ENCODE results near the gene FBXL22.

Gene FBXL22

DNA sequence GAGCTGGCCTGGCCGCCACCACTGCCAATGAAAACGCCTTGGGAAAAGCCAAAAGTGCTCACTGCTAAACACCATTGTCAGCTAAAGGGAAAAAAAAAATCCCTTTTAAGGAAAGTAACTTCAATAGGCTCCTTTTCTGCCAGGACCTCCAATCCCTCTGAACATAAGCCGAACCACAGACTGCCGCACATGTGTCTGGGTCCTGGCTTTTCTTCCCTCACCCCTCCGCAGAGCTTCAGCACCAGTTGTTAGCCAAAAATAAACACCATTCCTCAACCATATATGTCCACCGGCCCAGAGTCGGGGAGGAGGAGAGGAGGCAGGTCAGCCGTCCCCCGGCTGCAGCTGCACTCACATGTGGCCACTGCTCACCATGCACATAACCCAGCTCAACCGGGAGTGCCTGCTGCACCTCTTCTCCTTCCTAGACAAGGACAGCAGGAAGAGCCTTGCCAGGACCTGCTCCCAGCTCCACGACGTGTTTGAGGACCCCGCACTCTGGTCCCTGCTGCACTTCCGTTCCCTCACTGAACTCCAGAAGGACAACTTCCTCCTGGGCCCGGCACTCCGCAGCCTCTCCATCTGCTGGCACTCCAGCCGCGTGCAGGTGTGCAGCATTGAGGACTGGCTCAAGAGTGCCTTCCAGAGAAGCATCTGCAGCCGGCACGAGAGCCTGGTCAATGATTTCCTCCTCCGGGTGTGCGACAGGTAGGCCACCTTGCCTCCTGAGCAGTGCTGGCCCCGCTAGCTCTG lies at the start of gene FBXL22:
TSS of gene FBXL22 (plus strand) at position 350 of the 753 bp plus-strand sequence. CDS start at position 356, 6 bp downstream.
- in situ Hi-C loops (cut with HindIII; ENCODE audit: low pct_ligation_motif_present, low pct_unique_long_range_greater_than_20kb, low sequenced_read_pairs) = no loop called here
- no peak for DNase-seq

GRCh38 chr15:63551400-63551799 lies 45.8 kb upstream of the FBXL22 start:
- in situ Hi-C loops (cut with HindIII; ENCODE audit: low pct_ligation_motif_present, low pct_unique_long_range_greater_than_20kb, low sequenced_read_pairs) = no loop called here
- DNase-seq = peak; percentile 14

- in situ Hi-C loops (cut with HindIII; ENCODE audit: low pct_ligation_motif_present, low pct_unique_long_range_greater_than_20kb, low sequenced_read_pairs) = no loop called here
- peak; percentile 94 for DNase-seq
These were observed 43.8 kb upstream of the FBXL22 start for GRCh38 chr15:63553388-63553791.

- DNase-seq = no peak
- in situ Hi-C loops (cut with HindIII; ENCODE audit: low pct_ligation_motif_present, low pct_unique_long_range_greater_than_20kb, low sequenced_read_pairs) = no loop called here
These were observed 42.8 kb upstream of the FBXL22 start for GRCh38 chr15:63554337-63554927.

DNA sequence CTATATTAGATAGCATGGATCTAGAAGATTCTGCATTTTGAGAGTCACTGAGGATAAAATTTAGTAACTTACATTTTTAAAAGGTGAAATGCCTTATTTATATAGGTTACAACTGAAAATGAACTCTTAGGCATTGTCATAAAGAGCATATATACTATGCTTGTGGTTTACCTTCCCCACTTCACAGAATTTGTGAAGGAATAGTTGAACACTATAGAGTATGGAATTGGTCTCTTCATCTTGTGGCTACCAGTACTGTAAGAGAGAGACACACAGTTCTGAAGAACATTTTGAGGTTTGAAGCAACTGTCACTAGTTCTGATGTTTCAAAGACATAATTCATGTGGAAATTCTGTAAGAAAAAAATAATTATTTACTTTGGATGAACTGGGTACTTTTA lies 41.7 kb upstream of the FBXL22 start:
- no peak for DNase-seq
- in situ Hi-C loops (cut with HindIII; ENCODE audit: low pct_ligation_motif_present, low pct_unique_long_range_greater_than_20kb, low sequenced_read_pairs) = no loop called here

GRCh38 chr15:63556246-63556645 lies 40.9 kb upstream of the FBXL22 start:
- in situ Hi-C loops (cut with HindIII; ENCODE audit: low pct_ligation_motif_present, low pct_unique_long_range_greater_than_20kb, low sequenced_read_pairs) = no loop called here
- no peak for DNase-seq

GRCh38 chr15:63556736-63557135 lies 40.5 kb upstream of the FBXL22 start:
- in situ Hi-C loops (cut with HindIII; ENCODE audit: low pct_ligation_motif_present, low pct_unique_long_range_greater_than_20kb, low sequenced_read_pairs) = no loop called here
- no peak for DNase-seq

DNA sequence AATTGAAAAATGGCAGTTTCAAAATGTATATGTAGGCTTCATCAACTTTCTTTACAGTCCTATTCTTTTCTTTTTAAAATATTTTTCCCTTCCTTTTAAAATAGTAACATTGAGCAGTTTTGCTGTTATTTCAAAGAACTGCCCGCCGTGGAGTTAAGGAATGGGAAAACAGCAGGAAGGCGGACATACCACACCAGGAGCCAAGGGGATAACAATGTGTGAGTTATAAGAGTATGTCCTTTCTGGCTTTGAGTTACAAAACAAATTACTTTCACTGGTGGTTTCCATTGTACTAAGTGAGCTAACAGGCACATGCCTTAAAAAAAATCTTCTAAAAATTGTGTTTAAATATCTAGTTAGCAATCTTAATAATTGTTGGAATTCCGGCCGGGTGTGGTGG lies 37.4 kb upstream of the FBXL22 start:
- in situ Hi-C loops (cut with HindIII; ENCODE audit: low pct_ligation_motif_present, low pct_unique_long_range_greater_than_20kb, low sequenced_read_pairs) = no loop called here

DNA sequence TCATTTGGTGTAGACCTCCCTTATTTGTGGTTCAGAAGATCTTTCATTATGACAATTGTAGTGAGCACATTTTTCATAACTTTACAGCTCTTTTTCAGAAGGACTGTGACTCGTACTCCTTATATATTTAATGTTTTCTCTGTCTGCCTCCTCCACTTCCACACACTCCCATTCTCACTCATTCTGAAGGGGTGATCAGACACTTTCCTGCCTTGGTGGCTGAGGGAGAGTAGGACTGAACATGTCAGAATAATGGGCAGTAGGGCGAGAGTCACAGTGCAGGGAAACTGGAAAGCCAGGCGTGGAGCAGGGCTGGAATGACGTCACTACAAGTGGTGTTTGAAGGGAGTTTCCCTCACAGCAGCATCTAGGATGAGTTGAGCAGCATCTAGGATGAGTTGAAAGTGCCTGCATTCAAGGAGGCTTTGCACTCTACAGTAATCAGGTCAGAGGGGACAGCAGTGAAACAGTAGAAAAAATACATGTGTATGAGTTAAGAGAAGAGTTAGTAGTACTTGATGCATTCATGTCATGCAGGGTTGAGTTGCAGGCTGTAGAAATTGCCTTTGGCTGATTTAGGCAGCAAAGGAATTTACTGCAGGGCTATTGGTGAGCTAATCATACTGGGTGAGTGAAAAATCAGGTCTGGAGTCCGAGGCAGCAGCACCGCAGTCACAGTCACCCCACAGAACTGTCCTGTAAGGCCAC lies 36.3 kb upstream of the FBXL22 start:
- in situ Hi-C loops (cut with HindIII; ENCODE audit: low pct_ligation_motif_present, low pct_unique_long_range_greater_than_20kb, low sequenced_read_pairs) = no loop called here
- no peak for DNase-seq

More for the DNA sequence above, 37.4 kb upstream of the FBXL22 start:
- no peak for DNase-seq

GRCh38 chr15:63564093-63564492 lies 33.1 kb upstream of the FBXL22 start:
- DNase-seq = no peak
- in situ Hi-C loops (cut with HindIII; ENCODE audit: low pct_ligation_motif_present, low pct_unique_long_range_greater_than_20kb, low sequenced_read_pairs) = no loop called here

- no peak for DNase-seq
- in situ Hi-C loops (cut with HindIII; ENCODE audit: low pct_ligation_motif_present, low pct_unique_long_range_greater_than_20kb, low sequenced_read_pairs) = no loop called here
These were observed 31.5 kb upstream of the FBXL22 start for GRCh38 chr15:63565536-63566186.

- in situ Hi-C loops (cut with HindIII; ENCODE audit: low pct_ligation_motif_present, low pct_unique_long_range_greater_than_20kb, low sequenced_read_pairs) = no loop called here
- no peak for DNase-seq
These were observed 24.3 kb upstream of the FBXL22 start for GRCh38 chr15:63572749-63573464.

DNA sequence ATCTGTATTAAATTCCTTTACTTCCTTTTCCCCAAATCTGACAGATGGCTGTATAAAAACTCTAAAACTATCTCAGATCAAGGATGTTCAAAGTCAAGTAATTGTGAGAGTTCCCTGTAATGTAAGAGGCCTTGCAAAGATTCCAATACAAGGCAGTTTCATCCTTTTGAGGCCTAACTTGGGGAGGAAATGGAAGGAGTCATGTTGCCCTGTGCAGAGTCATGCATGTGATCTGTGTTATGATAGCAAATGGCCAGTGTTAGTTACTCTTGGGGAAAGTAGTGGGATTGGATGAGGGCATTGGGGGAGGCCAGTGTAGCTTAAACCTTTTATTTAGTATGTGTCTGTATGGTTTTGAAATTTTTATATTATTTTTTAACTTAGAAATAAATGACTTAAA lies 23.7 kb upstream of the FBXL22 start:
- in situ Hi-C loops (cut with HindIII; ENCODE audit: low pct_ligation_motif_present, low pct_unique_long_range_greater_than_20kb, low sequenced_read_pairs) = no loop called here
- no peak for DNase-seq

- in situ Hi-C loops (cut with HindIII; ENCODE audit: low pct_ligation_motif_present, low pct_unique_long_range_greater_than_20kb, low sequenced_read_pairs) = no loop called here
- DNase-seq = no peak
These were observed 21.9 kb upstream of the FBXL22 start for GRCh38 chr15:63575312-63575711.

- in situ Hi-C loops (cut with HindIII; ENCODE audit: low pct_ligation_motif_present, low pct_unique_long_range_greater_than_20kb, low sequenced_read_pairs) = no loop called here
- no peak for DNase-seq
These were observed 20.7 kb upstream of the FBXL22 start for GRCh38 chr15:63576441-63576840.

DNA sequence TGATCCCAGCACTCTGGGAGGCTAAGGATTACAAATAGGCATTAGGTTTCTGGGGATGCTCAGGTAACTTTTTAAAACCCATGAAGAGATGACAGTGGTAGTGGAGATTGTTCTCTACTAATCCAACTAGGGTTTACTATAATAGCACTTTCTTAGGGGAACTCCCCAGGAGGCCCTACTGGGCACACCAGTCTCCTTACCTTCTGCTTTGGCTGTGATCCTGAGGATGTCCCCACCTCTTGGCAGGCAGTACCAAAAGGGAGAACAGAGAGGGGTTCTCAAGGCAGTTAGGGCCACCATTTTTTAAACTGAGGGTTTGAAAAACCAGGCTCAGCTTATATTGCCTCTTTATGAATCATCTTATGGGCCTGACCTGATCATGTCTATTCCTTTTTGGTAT lies 15.0 kb upstream of the FBXL22 start:
- no peak for DNase-seq
- in situ Hi-C loops (cut with HindIII; ENCODE audit: low pct_ligation_motif_present, low pct_unique_long_range_greater_than_20kb, low sequenced_read_pairs) = no loop called here

DNA sequence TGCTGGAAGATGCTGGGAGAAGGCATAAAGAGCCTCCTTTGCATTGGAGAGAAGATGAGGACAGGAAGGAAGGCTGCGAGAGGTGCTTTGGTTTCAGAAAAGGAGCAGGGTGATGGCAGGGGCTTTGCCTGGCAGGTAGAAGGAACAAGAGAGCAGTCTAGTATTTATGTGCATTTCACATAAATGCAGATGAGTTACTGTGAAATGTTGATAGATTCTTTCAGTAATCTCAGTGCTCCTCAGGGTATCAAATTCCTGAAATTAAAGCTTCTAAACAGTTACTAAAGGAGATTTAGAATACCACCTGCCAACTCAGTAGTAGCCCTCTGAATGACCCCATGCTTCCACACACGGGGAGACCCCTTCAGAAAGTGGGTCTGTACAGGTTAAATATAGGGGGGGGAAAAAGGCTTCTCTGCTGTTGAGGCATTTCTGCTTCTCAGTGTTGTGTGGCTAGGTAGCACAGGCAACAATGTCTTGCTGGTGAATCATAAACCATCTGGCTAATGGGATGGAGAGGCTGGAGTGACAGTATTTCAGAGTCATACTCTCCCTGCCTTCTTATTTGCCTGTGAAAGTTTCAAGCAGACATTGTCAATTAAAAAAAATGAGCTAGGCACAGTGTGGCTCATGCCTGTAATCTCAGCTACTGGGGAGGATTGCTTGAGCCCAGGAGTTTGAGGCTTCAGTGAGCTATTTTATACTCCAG lies 14.3 kb upstream of the FBXL22 start:
- in situ Hi-C loops (cut with HindIII; ENCODE audit: low pct_ligation_motif_present, low pct_unique_long_range_greater_than_20kb, low sequenced_read_pairs) = no loop called here
- DNase-seq = peak; percentile 73

DNA sequence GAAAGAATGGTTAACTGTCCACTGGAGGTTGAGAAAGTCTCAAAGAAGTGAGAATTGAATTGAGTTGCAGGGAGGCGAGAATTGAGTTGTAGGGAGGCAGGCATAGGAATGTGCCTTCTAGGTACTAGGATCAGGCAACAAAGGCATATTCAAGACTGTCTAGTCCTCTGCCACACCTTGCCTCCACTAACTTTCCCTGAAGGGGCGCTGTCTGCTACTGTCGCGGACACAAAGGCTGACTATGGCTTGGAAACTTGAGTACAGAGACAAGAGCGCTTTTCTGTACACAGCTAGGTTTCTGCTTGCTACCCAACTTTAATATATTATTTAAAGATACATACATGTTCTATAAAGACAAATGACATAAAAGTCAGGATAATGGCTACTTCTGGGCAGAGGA lies 10.4 kb upstream of the FBXL22 start:
- in situ Hi-C loops (cut with HindIII; ENCODE audit: low pct_ligation_motif_present, low pct_unique_long_range_greater_than_20kb, low sequenced_read_pairs) = no loop called here
- no peak for DNase-seq
